ENCODE results near the gene CRYAB. TPM values are rescaled to one million over a fixed set of nuclear protein-coding genes. Genes with fewer than 3 reads are reported as not detected.

The CRYAB gene
- total RNA-seq, 2 donors from 2014 or later = 10.4 to 61.0 TPM

GRCh38 chr11:111909378-111909777, 2.2 kb downstream of the CRYAB start:
- Histone ChIP-seq H3K27me3 (no peaks in the 10 kb centered on the region), H3K4me1 (peaks cover 37% of the 10 kb centered on the region), H3K27ac (peak overlapping the region in 2 of 4 donors; percentile 10 to 71), H3K36me3 (replicated peaks in 1 of 2; ENCODE audit: insufficient read depth in 1 of 2, low read depth in 2 of 2) (no peaks in the 10 kb centered on the region), H3K4me3 (no peak overlapping the region), H3K9me3 (no peaks in the 10 kb centered on the region)
- intact Hi-C loops (cut with DNase I) = no loop called here
- DNase-seq (no peak), ATAC-seq (no peak)
- 70 to 71% methylated on average over 5 of the region's 5 CpGs for WGBS, 2 donors
- TF ChIP-seq CTCF (IDR thresholded peaks at IDR 0.05) = no peak
- no peak for TF ChIP-seq POLR2A (IDR thresholded peaks at IDR 0.05)

- TF ChIP-seq POLR2A (IDR thresholded peaks at IDR 0.05) = no peak
- no peak for TF ChIP-seq CTCF (IDR thresholded peaks at IDR 0.05)
- Histone ChIP-seq H3K4me3 (no peak overlapping the region), H3K36me3 (replicated peaks in 1 of 2; ENCODE audit: insufficient read depth in 1 of 2, low read depth in 2 of 2) (no peaks in the 10 kb centered on the region), H3K27ac (peak overlapping the region in 1 of 4 donors; percentile 10), H3K4me1 (peaks cover 35% of the 10 kb centered on the region), H3K9me3 (no peaks in the 10 kb centered on the region), H3K27me3 (no peaks in the 10 kb centered on the region)
- no peak for DNase-seq
- no peak for ATAC-seq
- WGBS, 2 donors = 73 to 81% methylated on average over 5 of the region's 5 CpGs
- intact Hi-C loops (cut with DNase I) = no loop called here
Observed at GRCh38 chr11:111908639-111909305, 2.8 kb downstream of the CRYAB start.

- peaks cover 17% of the 10 kb centered on the region for H3K4me1 ChIP-seq
- no peak for ATAC-seq
- H3K36me3 ChIP-seq (replicated peaks in 1 of 2; ENCODE audit: insufficient read depth in 1 of 2, low read depth in 2 of 2) = no peaks in the 10 kb centered on the region
- H3K9me3 ChIP-seq = no peaks in the 10 kb centered on the region
- no peak overlapping the region for H3K27ac ChIP-seq
- TF ChIP-seq CTCF (IDR thresholded peaks at IDR 0.05) (no peak), POLR2A (IDR thresholded peaks at IDR 0.05) (no peak)
- H3K27me3 ChIP-seq = no peaks in the 10 kb centered on the region
- 69 to 70% methylated on average over 1 of the region's 1 CpG for WGBS, 2 donors
- intact Hi-C loops (cut with DNase I) = no loop called here
- no peak for DNase-seq
- H3K4me3 ChIP-seq = no peak overlapping the region
Observed at GRCh38 chr11:111906680-111907079, 4.9 kb downstream of the CRYAB start.

- Histone ChIP-seq H3K4me1 (peaks cover 5% of the 10 kb centered on the region), H3K36me3 (replicated peaks in 1 of 2; ENCODE audit: insufficient read depth in 1 of 2, low read depth in 2 of 2) (no peaks in the 10 kb centered on the region), H3K27ac (no peak overlapping the region), H3K4me3 (no peak overlapping the region), H3K27me3 (no peaks in the 10 kb centered on the region), H3K9me3 (no peaks in the 10 kb centered on the region)
- intact Hi-C loops (cut with DNase I) = no loop called here
- WGBS, 2 donors = 50 to 59% methylated on average over 2 of the region's 2 CpGs
- TF ChIP-seq POLR2A (IDR thresholded peaks at IDR 0.05) (no peak), CTCF (IDR thresholded peaks at IDR 0.05) (no peak)
- DNase-seq = no peak
- no peak for ATAC-seq
Observed at GRCh38 chr11:111905411-111905810, 6.2 kb downstream of the CRYAB start.

GRCh38 chr11:111886844-111887243, 24.7 kb downstream of the CRYAB start:
- Histone ChIP-seq H3K27me3 (no peaks in the 10 kb centered on the region), H3K36me3 (replicated peaks in 1 of 2; ENCODE audit: insufficient read depth in 1 of 2, low read depth in 2 of 2) (no peaks in the 10 kb centered on the region), H3K27ac (no peak overlapping the region), H3K4me1 (no peaks in the 10 kb centered on the region), H3K9me3 (no peaks in the 10 kb centered on the region), H3K4me3 (no peak overlapping the region)
- WGBS, 2 donors = 85 to 91% methylated on average over 2 of the region's 2 CpGs
- no peak for DNase-seq
- no peak for TF ChIP-seq CTCF (IDR thresholded peaks at IDR 0.05)
- no peak for TF ChIP-seq POLR2A (IDR thresholded peaks at IDR 0.05)
- ATAC-seq = no peak
- intact Hi-C loops (cut with DNase I) = no loop called here
